PC-9 (cell line): ENCODE measurements around the gene ZNF563.

Source experiments
- EZH2 ChIP-seq: fragments of 200-600 bp; sonication (generic); IDR thresholded peaks from 2 replicates; pipeline ENCODE4 v1.8.0; 2017; ENCODE audit warnings: antibody characterized with exemption, low read depth
- TF ChIP-seq, protein P1 (sequence below): fragments of 200-600 bp; sonication (generic); conservative IDR thresholded peaks from 2 replicates; pipeline ENCODE4 v1.6.1; 2017; ENCODE audit warnings: mixed run types, antibody characterized with exemption, mild to moderate bottlenecking, moderate library complexity

GRCh38 chr19:12379732-12380443, 46.5 kb upstream of the ZNF563 start:
- TF ChIP-seq, protein P1, sequence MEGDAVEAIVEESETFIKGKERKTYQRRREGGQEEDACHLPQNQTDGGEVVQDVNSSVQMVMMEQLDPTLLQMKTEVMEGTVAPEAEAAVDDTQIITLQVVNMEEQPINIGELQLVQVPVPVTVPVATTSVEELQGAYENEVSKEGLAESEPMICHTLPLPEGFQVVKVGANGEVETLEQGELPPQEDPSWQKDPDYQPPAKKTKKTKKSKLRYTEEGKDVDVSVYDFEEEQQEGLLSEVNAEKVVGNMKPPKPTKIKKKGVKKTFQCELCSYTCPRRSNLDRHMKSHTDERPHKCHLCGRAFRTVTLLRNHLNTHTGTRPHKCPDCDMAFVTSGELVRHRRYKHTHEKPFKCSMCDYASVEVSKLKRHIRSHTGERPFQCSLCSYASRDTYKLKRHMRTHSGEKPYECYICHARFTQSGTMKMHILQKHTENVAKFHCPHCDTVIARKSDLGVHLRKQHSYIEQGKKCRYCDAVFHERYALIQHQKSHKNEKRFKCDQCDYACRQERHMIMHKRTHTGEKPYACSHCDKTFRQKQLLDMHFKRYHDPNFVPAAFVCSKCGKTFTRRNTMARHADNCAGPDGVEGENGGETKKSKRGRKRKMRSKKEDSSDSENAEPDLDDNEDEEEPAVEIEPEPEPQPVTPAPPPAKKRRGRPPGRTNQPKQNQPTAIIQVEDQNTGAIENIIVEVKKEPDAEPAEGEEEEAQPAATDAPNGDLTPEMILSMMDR = no peak
- no peak for TF ChIP-seq EZH2
